Spleen (tissue), 7 donors: ENCODE measurements around the gene MEF2C.

Experiments used
- CTCF ChIP-seq, 11 experiments: fragments of 200-600 bp in 7 of 11; fragments of 450-650 bp in 4 of 11; sonication (generic) in 4 of 11; IDR thresholded peaks in 8 of 11; conservative IDR thresholded peaks in 3 of 11; 1 replicate in 7 of 11; 2 replicates in 4 of 11; pipeline versions ENCODE4 v1.4.0 to v1.8.0; 2016 to 2021; ENCODE audit warnings: antibody characterized with exemption in 11 of 11, inconsistent platforms in 4 of 11, mild to moderate bottlenecking in 1 of 11
- POLR2A ChIP-seq, 3 donors: fragments of 450-650 bp; IDR thresholded peaks; one replicate each; pipeline ENCODE4 v1.5.1; 2017; ENCODE audit warnings: antibody characterized with exemption in 3 of 3, mild to moderate bottlenecking in 1 of 3
- donor health status: DM: no; HTN: no; CAD: no; lungs with moderate emphysema.
- donor health status: DM: no; HTN: no; CAD: no.
- donor health status: DM: no; HTN: no; CAD: no.

GRCh38 chr5:88847420-88847819 is 35.6 kb downstream of the MEF2C start:
- TF ChIP-seq CTCF (IDR thresholded peaks at IDR 0.05 in 8 of 11, conservative IDR thresholded peaks at IDR 0.05 in 3 of 11) (no peak), POLR2A (IDR thresholded peaks at IDR 0.05) (no peak)
